Endothelial cell of umbilical vein (primary cell): ENCODE results near the gene MFSD6. TPM values are rescaled to one million over a fixed set of nuclear protein-coding genes. Genes with fewer than 3 reads are reported as not detected.

ENCODE experiments used
- BruUV-seq: library from RNA; stranded (reverse); fragments of 400-500 nt; replicated peaks from 2 replicates; lab custom pipeline; 2021; lab: Mats Ljungman, UMichigan
- CTCF ChIA-PET: fragments of 300-600, 350-600 bp; sonication (Branson Sonifier 250); formaldehyde crosslinking; loops from one replicate; lab custom pipeline; 2021; ENCODE audit warnings: antibody characterized with exemption, inconsistent platforms; lab: Charles Lee
- POLR2A ChIA-PET: fragments of 300-600, 350-600 bp; sonication (Branson Sonifier 250); formaldehyde crosslinking; loops from one replicate; lab custom pipeline; 2021; ENCODE audit warnings: antibody characterized with exemption, inconsistent platforms; lab: Charles Lee
- DNase-seq: peaks from one replicate; pipeline ENCODE4 v3.0.0-alpha.2; 2011; ENCODE audit warnings: low read depth, low spot score
- FAIRE-seq: peaks from 2 replicates; lab custom pipeline; 2011; peaks lifted over from hg19 to GRCh38; lab: Jason Lieb, UNC
- H2AFZ ChIP-seq: 2 replicates; pipeline ENCODE4 v1.6.0; 2012; ENCODE audit warnings: low read depth, low read length, control low read depth, inconsistent platforms
- H3K27ac ChIP-seq: 2 replicates; pipeline ENCODE4 v1.5.1; 2011; ENCODE audit warnings: low read depth, mild to moderate bottlenecking, control low read depth, low read length, moderate library complexity; ENCODE audit not compliant: insufficient read depth
- H3K27me3 ChIP-seq, 2 experiments: 2 replicates each; pipeline versions ENCODE4 v1.6.0 to v1.6.1; 2011; ENCODE audit warnings: low read length in 2 of 2, mixed read lengths in 1 of 2; ENCODE audit not compliant: control insufficient read depth in 2 of 2, insufficient read depth in 2 of 2
- H3K36me3 ChIP-seq, 2 experiments: 2 replicates in 1 of 2; 3 replicates in 1 of 2; pipeline ENCODE4 v1.5.1; 2011; ENCODE audit warnings: low read length in 2 of 2, mild to moderate bottlenecking in 1 of 2, moderate library complexity in 1 of 2; ENCODE audit not compliant: control insufficient read depth in 2 of 2, insufficient read depth in 2 of 2; ENCODE audit errors: extremely low read depth in 1 of 2
- H3K4me1 ChIP-seq: 3 replicates; pipeline ENCODE4 v1.5.1; 2011; ENCODE audit warnings: mild to moderate bottlenecking, low read length; ENCODE audit not compliant: control insufficient read depth, insufficient read depth; ENCODE audit errors: extremely low read depth
- H3K4me2 ChIP-seq: 2 replicates; pipeline ENCODE4 v1.6.1; 2011; ENCODE audit warnings: low read length, control low read depth, mixed read lengths; ENCODE audit not compliant: insufficient read depth
- H3K4me3 ChIP-seq, 3 experiments: fragments of 200-600 bp in 1 of 3; sonication (generic), shearing (Covaris generic) in 1 of 3; replicated peaks in 1 of 3; 2 replicates each; pipeline ENCODE4 v1.5.1; 2011 to 2016; ENCODE audit warnings: control low read depth in 3 of 3, low read length in 3 of 3, mild to moderate bottlenecking in 2 of 3, inconsistent platforms in 1 of 3, low read depth in 1 of 3, moderate library complexity in 1 of 3; ENCODE audit not compliant: insufficient read depth in 1 of 3
- H3K79me2 ChIP-seq: 2 replicates; pipeline ENCODE4 v1.6.0; 2012; ENCODE audit warnings: low read length, inconsistent platforms; ENCODE audit not compliant: control insufficient read depth, insufficient read depth
- H3K9ac ChIP-seq: replicated peaks from 2 replicates; pipeline ENCODE3; 2011; ENCODE audit warnings: low read length, control low read depth; ENCODE audit not compliant: insufficient read depth; ENCODE audit errors: extremely low read depth
- H3K9me1 ChIP-seq: replicated peaks from 3 replicates; pipeline ENCODE4 v1.6.0; 2011; ENCODE audit warnings: mild to moderate bottlenecking, low read length; ENCODE audit not compliant: control insufficient read depth, insufficient read depth; ENCODE audit errors: extremely low read depth
- H3K9me3 ChIP-seq: replicated peaks from 2 replicates; pipeline ENCODE4 v1.5.1; 2012; ENCODE audit warnings: low read length, inconsistent platforms; ENCODE audit not compliant: control insufficient read depth, insufficient read depth
- H4K20me1 ChIP-seq: replicated peaks from 2 replicates; pipeline ENCODE3; 2011; ENCODE audit warnings: mild to moderate bottlenecking, low read length; ENCODE audit not compliant: control insufficient read depth, insufficient read depth; ENCODE audit errors: extremely low read depth
- EZH2 ChIP-seq: IDR thresholded peaks from 2 replicates; pipeline ENCODE4 v1.6.1; 2012; ENCODE audit warnings: borderline replicate concordance, low read depth, mild to moderate bottlenecking, moderate library complexity, low read length, inconsistent platforms; ENCODE audit not compliant: severe bottlenecking
- FOS ChIP-seq: IDR thresholded peaks from 2 replicates; pipeline ENCODE4 v1.6.1; 2011; ENCODE audit warnings: mild to moderate bottlenecking, low read length, moderate library complexity, borderline replicate concordance; ENCODE audit not compliant: insufficient read depth
- GATA2 ChIP-seq: IDR thresholded peaks from 2 replicates; pipeline ENCODE4 v1.7.0; 2011; ENCODE audit warnings: low read depth, mild to moderate bottlenecking, moderate library complexity, mixed read lengths, low read length; ENCODE audit not compliant: insufficient read length, insufficient read depth
- JUN ChIP-seq: IDR thresholded peaks from 2 replicates; pipeline ENCODE4 v1.6.1; 2011; ENCODE audit warnings: borderline replicate concordance, low read depth; ENCODE audit not compliant: insufficient read length, insufficient read depth
- MAX ChIP-seq: IDR thresholded peaks from 2 replicates; pipeline ENCODE4 v1.6.1; 2011; ENCODE audit not compliant: insufficient read depth, insufficient read length
- MYC ChIP-seq: IDR thresholded peaks from one replicate; pipeline ENCODE4 v1.6.1; 2011; ENCODE audit warnings: mild to moderate bottlenecking, low read depth, low read length
- POLR2A ChIP-seq: IDR thresholded peaks from 2 replicates; pipeline ENCODE4 v1.6.1; 2012; ENCODE audit warnings: low read depth, mild to moderate bottlenecking, control low read depth, low read length
- POLR2AphosphoS5 ChIP-seq: IDR thresholded peaks from 2 replicates; pipeline ENCODE4 v1.6.1; 2012; ENCODE audit warnings: low read depth, mild to moderate bottlenecking, control low read depth, low read length, moderate library complexity; ENCODE audit not compliant: insufficient read depth
- dilution Hi-C: fragments of 300-500 bp; cut with MboI; formaldehyde crosslinking; loops from one replicate; pipeline ENCODE4 v1.15.0; 2019; ENCODE audit warnings: low sequenced_read_pairs; ENCODE audit not compliant: extremely low pct_ligation_motif_present
- intact Hi-C: fragments of 100-400 bp; cut with micrococcal nuclease; formaldehyde crosslinking; loops from one replicate; pipeline ENCODE4 v1.10.0; 2022
- polyA plus RNA-seq, 4 experiments: library from polyadenylated mRNA; depleted of rRNA in 3 of 4; stranded (reverse) in 3 of 4; unstranded in 1 of 4; fragments of >200 nt; gene quantifications; 2 replicates each; pipeline versions ENCODE4 v1.2.1 to v1.2.3, GENCODE V29; 2011 to 2012; ENCODE audit warnings: missing spikeins in 1 of 4
- total RNA-seq: library from RNA; stranded (reverse); gene quantifications from 2 replicates; pipeline ENCODE4 v1.2.3, GENCODE V29; 2021
- TF ChIP-seq, protein P1 (sequence below), 2 donors: IDR thresholded peaks; 1 replicate in 1 of 2; 2 replicates in 1 of 2; pipeline ENCODE4 v1.5.1; 2011; ENCODE audit warnings: low read length in 2 of 2, mild to moderate bottlenecking in 2 of 2, moderate library complexity in 2 of 2, control low read depth in 1 of 2, inconsistent platforms in 1 of 2, low read depth in 1 of 2; ENCODE audit not compliant: insufficient read depth in 1 of 2; ENCODE audit errors: extremely low read depth in 1 of 2

MFSD6 gene
- total and polyA plus RNA-seq, 2 donors (not counting 3 experiments of a cell fraction or from before 2014, with no cell fraction given) = 4.3 to 4.5 TPM

DNA sequence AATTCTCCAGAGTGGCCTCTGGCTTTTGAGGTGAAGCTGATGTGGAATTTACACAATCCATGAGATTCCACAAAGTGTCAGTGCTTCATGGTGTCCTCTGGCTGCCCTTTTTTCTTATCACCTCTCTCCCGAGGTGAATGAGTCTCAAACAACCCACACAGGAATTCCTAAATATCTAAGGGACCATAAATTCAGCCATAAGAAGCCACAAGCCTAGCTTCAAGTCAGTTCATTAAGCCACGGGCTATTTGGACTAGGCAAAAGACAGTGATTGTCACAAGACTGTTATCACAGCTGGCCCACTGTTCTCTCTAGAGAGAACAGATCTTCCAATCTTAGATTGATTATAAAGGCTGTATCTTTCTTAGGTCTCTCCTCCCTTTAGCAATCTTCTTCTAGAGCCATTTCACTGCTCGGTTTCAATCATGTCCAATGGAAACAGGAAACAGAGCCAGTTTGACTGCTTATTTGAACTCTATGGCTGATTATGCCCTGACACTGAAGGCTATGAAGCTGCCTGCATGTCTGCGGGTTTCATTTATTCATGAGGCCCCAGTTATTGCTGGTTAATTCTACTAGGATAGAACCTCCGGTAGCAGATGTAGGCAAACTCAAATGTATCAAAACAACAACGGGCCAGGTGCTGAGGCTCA is 122.2 kb downstream of the MFSD6 start:
- H2AFZ ChIP-seq = no peak overlapping the region
- no peak overlapping the region for H3K9ac ChIP-seq
- H3K4me1 ChIP-seq = peaks cover 8% of the 10 kb centered on the region
- H3K79me2 ChIP-seq = no peaks in the 10 kb centered on the region
- intact Hi-C loops = loop anchor here (5.0 kb wide), 1 partner anchor 232 kb away; no protein-coding TSS in a partner anchor
- POLR2A ChIA-PET = no interaction called here
- no TSS peak for BruUV-seq
- H3K9me3 ChIP-seq = no peaks in the 10 kb centered on the region
- FAIRE-seq = no peak
- CTCF ChIA-PET = interaction anchor here (0.6 kb wide), 1 partner anchor 13 kb away, joined by 4 read pairs; no protein-coding TSS in a partner anchor
- H3K4me3 ChIP-seq = no peak overlapping the region
- dilution Hi-C loops = no loop called here
- TF ChIP-seq POLR2A (no peak), JUN (no peak), POLR2AphosphoS5 (no peak), EZH2 (no peak), GATA2 (no peak), MYC (no peak), FOS (no peak), MAX (no peak)
- TF ChIP-seq, protein P1, sequence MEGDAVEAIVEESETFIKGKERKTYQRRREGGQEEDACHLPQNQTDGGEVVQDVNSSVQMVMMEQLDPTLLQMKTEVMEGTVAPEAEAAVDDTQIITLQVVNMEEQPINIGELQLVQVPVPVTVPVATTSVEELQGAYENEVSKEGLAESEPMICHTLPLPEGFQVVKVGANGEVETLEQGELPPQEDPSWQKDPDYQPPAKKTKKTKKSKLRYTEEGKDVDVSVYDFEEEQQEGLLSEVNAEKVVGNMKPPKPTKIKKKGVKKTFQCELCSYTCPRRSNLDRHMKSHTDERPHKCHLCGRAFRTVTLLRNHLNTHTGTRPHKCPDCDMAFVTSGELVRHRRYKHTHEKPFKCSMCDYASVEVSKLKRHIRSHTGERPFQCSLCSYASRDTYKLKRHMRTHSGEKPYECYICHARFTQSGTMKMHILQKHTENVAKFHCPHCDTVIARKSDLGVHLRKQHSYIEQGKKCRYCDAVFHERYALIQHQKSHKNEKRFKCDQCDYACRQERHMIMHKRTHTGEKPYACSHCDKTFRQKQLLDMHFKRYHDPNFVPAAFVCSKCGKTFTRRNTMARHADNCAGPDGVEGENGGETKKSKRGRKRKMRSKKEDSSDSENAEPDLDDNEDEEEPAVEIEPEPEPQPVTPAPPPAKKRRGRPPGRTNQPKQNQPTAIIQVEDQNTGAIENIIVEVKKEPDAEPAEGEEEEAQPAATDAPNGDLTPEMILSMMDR (IDR thresholded peaks at IDR 0.05; ENCODE audit: extremely low read depth in 1 of 2, insufficient read depth in 1 of 2, low read depth in 1 of 2, low read length in 2 of 2) = no peak
- H3K4me2 ChIP-seq = no peak overlapping the region
- no peaks in the 10 kb centered on the region for H4K20me1 ChIP-seq
- no peaks in the 10 kb centered on the region for H3K9me1 ChIP-seq
- H3K27ac ChIP-seq = no peak overlapping the region
- no peaks in the 10 kb centered on the region for H3K27me3 ChIP-seq
- DNase-seq = no peak
- no peaks in the 10 kb centered on the region for H3K36me3 ChIP-seq
